22Rv1 (cell line): ENCODE data around the gene C2CD4D.

Source experiments
- ZFX ChIP-seq: fragments of 450-650 bp; IDR thresholded peaks from 2 replicates; pipeline ENCODE4 v1.6.1; 2017; ENCODE audit warnings: antibody characterized with exemption, borderline replicate concordance
- TF ChIP-seq, protein P1 (sequence below): fragments of 450-650 bp; IDR thresholded peaks from 2 replicates; pipeline ENCODE4 v1.5.1; 2017; ENCODE audit warnings: mild to moderate bottlenecking

DNA sequence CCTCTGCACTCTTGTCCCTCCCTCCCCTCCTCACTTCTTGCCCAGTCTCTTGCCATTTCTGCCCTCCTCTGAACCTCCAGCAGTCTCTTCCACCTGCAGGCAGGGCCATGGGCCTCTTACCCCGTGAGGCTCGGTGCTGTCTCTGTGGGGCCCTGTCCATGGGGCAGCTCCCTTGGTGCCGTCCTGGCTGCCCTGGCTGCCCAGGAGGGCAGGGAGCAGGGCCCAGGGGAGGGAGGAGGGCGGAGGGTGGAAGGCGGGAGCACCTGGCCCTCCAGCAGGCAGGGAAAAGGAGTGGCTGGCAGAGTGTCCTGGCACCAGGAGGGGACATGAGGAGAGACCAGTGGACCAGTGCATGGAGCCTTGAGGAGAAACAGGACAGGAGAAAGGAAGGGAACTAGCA lies 8.0 kb downstream of the C2CD4D start, which contains the start of gene RORC:
- TF ChIP-seq, protein P1, sequence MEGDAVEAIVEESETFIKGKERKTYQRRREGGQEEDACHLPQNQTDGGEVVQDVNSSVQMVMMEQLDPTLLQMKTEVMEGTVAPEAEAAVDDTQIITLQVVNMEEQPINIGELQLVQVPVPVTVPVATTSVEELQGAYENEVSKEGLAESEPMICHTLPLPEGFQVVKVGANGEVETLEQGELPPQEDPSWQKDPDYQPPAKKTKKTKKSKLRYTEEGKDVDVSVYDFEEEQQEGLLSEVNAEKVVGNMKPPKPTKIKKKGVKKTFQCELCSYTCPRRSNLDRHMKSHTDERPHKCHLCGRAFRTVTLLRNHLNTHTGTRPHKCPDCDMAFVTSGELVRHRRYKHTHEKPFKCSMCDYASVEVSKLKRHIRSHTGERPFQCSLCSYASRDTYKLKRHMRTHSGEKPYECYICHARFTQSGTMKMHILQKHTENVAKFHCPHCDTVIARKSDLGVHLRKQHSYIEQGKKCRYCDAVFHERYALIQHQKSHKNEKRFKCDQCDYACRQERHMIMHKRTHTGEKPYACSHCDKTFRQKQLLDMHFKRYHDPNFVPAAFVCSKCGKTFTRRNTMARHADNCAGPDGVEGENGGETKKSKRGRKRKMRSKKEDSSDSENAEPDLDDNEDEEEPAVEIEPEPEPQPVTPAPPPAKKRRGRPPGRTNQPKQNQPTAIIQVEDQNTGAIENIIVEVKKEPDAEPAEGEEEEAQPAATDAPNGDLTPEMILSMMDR, result no peak
- no peak for TF ChIP-seq ZFX
